ENCODE results near the gene RAB20.

RAB20 gene

DNA sequence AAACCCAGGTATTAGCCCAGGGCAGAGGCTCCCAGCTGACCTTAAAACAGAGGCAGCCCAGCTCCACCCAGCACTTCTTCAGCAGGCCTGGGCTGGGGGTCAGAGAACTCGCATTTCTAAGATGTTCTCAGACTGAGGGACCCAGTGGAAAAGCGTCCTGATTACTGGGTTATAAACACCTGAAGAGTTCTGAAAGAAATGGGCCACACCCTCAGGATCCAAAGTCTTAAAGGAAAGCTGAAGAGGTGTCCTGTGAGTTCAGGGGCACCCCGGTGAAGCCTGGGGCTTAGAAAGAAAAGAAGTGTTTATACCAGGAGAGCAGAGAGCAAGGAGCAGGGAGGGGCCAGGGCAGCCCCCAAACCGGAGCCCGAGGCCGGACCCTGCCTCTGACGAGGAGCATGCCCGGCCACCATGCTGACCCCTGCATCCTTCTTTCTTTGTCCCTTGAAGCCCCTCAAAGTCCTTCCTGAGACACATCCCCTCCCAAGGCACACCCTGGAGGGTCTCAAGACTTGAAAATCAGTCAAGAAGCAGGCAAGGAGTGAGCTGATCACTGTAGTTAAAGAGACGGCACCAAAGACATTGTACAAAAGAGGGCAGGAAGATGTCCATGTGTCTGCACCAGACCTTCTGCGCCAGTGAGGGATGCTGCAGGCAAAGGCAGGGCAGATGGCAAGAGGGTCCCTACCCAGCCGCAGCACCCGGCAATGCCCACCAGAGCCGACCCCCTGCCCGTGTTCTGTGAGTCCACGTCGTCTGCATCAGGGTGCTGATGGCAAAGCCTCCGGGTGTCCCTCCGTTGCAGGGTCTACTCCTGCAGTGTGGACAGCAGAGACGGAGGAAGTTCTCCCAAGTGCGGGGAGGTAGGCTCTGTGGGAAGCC, 10.6 kb upstream of the RAB20 start:
- TF ChIP-seq EP300 (IDR thresholded peaks at IDR 0.05; ENCODE audit: borderline replicate concordance) (no peak), FOXM1 (IDR thresholded peaks at IDR 0.05; ENCODE audit: borderline replicate concordance, low read depth) (no peak), NFIC (IDR thresholded peaks at IDR 0.05) (no peak), TCF12 (IDR thresholded peaks at IDR 0.05; ENCODE audit: low read depth) (no peak), TEAD4 (IDR thresholded peaks at IDR 0.05) (no peak), EGR1 (IDR thresholded peaks at IDR 0.05) (no peak), CREB1 (IDR thresholded peaks at IDR 0.05; ENCODE audit: low read depth) (no peak), CEBPB (IDR thresholded peaks at IDR 0.05) (no peak), YY1 (IDR thresholded peaks at IDR 0.05; ENCODE audit: low read depth) (no peak), RAD21 (IDR thresholded peaks at IDR 0.05; ENCODE audit: low read depth) (no peak), TAF1 (IDR thresholded peaks at IDR 0.05; ENCODE audit: low read depth) (no peak)
- TF ChIP-seq, protein P1, sequence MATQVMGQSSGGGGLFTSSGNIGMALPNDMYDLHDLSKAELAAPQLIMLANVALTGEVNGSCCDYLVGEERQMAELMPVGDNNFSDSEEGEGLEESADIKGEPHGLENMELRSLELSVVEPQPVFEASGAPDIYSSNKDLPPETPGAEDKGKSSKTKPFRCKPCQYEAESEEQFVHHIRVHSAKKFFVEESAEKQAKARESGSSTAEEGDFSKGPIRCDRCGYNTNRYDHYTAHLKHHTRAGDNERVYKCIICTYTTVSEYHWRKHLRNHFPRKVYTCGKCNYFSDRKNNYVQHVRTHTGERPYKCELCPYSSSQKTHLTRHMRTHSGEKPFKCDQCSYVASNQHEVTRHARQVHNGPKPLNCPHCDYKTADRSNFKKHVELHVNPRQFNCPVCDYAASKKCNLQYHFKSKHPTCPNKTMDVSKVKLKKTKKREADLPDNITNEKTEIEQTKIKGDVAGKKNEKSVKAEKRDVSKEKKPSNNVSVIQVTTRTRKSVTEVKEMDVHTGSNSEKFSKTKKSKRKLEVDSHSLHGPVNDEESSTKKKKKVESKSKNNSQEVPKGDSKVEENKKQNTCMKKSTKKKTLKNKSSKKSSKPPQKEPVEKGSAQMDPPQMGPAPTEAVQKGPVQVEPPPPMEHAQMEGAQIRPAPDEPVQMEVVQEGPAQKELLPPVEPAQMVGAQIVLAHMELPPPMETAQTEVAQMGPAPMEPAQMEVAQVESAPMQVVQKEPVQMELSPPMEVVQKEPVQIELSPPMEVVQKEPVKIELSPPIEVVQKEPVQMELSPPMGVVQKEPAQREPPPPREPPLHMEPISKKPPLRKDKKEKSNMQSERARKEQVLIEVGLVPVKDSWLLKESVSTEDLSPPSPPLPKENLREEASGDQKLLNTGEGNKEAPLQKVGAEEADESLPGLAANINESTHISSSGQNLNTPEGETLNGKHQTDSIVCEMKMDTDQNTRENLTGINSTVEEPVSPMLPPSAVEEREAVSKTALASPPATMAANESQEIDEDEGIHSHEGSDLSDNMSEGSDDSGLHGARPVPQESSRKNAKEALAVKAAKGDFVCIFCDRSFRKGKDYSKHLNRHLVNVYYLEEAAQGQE (IDR thresholded peaks at IDR 0.05; ENCODE audit: low read depth): no peak
- TF ChIP-seq, protein P2, sequence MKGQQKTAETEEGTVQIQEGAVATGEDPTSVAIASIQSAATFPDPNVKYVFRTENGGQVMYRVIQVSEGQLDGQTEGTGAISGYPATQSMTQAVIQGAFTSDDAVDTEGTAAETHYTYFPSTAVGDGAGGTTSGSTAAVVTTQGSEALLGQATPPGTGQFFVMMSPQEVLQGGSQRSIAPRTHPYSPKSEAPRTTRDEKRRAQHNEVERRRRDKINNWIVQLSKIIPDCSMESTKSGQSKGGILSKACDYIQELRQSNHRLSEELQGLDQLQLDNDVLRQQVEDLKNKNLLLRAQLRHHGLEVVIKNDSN (IDR thresholded peaks at IDR 0.05): no peak

DNA sequence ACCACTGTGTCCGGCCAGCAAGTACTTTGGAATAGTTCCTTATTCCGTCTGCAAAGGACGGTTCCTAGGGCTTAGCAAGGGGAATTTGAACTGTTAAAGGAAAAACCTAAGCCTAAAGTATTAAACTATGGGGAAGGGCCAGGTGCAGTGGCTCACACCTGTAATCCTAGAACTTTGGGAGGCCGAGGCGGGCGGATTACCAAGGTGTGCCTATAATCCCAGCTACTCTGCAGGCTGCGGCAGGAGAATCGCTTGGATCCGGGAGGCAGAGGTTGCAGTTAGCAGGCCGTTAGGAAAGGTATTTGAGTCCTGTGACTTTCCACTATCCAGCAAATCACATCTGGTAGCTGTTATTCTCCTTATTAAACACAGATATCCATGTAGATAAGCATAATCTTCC, 9.4 kb upstream of the RAB20 start:
- TF ChIP-seq YY1 (IDR thresholded peaks at IDR 0.05; ENCODE audit: low read depth) (no peak), TEAD4 (IDR thresholded peaks at IDR 0.05) (no peak), TCF12 (IDR thresholded peaks at IDR 0.05; ENCODE audit: low read depth) (no peak), ZBTB7A (IDR thresholded peaks at IDR 0.05; ENCODE audit: low read depth) (no peak), RAD21 (IDR thresholded peaks at IDR 0.05; ENCODE audit: low read depth) (no peak), CREB1 (IDR thresholded peaks at IDR 0.05; ENCODE audit: low read depth) (no peak), EP300 (IDR thresholded peaks at IDR 0.05; ENCODE audit: borderline replicate concordance) (no peak), NFIC (IDR thresholded peaks at IDR 0.05) (no peak), FOXM1 (IDR thresholded peaks at IDR 0.05; ENCODE audit: borderline replicate concordance, low read depth) (no peak)

DNA sequence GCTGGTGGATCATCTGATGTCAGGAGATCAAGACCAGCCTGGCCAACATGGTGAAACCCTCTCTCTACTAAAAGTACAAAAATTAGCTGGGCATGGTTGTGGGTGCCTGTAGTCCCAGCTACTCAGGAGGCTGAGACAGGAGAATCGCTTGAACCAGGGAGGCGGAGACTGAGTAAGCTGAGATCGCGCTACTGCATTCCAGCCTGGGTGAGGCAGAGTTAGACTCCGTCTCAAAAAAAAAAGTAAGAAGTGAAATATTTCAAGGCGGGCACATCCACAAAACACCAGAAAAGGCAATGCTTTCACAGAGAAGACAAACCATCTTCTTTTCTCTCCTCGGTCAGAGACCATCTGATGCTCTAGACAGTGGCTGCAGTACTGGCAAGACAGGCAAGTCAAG, 8.4 kb upstream of the RAB20 start:
- TF ChIP-seq TEAD4 (IDR thresholded peaks at IDR 0.05): peak; percentile 51

GRCh38 chr13:110568612-110569011, 7.1 kb upstream of the RAB20 start:
- TF ChIP-seq RAD21 (IDR thresholded peaks at IDR 0.05; ENCODE audit: low read depth) (no peak), TAF1 (IDR thresholded peaks at IDR 0.05; ENCODE audit: low read depth) (no peak), EP300 (IDR thresholded peaks at IDR 0.05; ENCODE audit: borderline replicate concordance) (no peak)
- TF ChIP-seq, protein P2 (IDR thresholded peaks at IDR 0.05): no peak

GRCh38 chr13:110566171-110566570, 4.6 kb upstream of the RAB20 start:
- TF ChIP-seq FOXM1 (IDR thresholded peaks at IDR 0.05; ENCODE audit: borderline replicate concordance, low read depth) (no peak), EP300 (IDR thresholded peaks at IDR 0.05; ENCODE audit: borderline replicate concordance) (no peak), RAD21 (IDR thresholded peaks at IDR 0.05; ENCODE audit: low read depth) (no peak)
- TF ChIP-seq, protein P2 (IDR thresholded peaks at IDR 0.05): no peak

DNA sequence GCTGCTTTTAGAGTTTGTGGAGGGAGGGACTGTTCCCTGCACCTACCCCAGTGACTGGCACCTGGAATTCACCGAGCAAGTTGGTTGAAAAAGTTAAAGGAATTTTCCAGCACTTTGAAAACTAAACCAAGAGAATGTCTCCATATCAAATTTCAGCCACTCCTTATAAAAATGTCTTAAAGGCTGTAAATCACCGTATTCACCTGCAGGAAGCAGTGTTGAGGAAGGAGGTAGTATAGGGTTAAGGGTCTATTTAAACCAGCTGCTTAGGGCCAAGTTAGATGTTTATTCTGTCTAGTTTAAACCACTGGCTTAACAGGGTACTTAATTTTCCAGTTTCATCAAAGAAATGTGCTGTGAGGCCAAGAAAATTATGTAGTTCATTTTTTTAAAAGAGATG, 3.8 kb upstream of the RAB20 start:
- TF ChIP-seq RAD21 (IDR thresholded peaks at IDR 0.05; ENCODE audit: low read depth): peak; percentile 29
- no peak for TF ChIP-seq ZBTB7A (IDR thresholded peaks at IDR 0.05; ENCODE audit: low read depth)
- TF ChIP-seq TCF12 (IDR thresholded peaks at IDR 0.05; ENCODE audit: low read depth): peak; percentile 93
- TF ChIP-seq TAF1 (IDR thresholded peaks at IDR 0.05; ENCODE audit: low read depth): 0 out of 2 replicates have a peak, but pooled peaks have one; percentile 28
- TF ChIP-seq YY1 (IDR thresholded peaks at IDR 0.05; ENCODE audit: low read depth): no peak
- TF ChIP-seq NFIC (IDR thresholded peaks at IDR 0.05): peak; percentile 84
- peak; percentile 92 for TF ChIP-seq EP300 (IDR thresholded peaks at IDR 0.05; ENCODE audit: borderline replicate concordance)
- peak; percentile 89 for TF ChIP-seq TEAD4 (IDR thresholded peaks at IDR 0.05)
- peak; percentile 81; the same call in 1 of the 2 replicates for TF ChIP-seq FOXM1 (IDR thresholded peaks at IDR 0.05; ENCODE audit: borderline replicate concordance, low read depth)
- 0 out of 2 replicates have a peak, but pooled peaks have one; percentile 2 for TF ChIP-seq CEBPB (IDR thresholded peaks at IDR 0.05)

DNA sequence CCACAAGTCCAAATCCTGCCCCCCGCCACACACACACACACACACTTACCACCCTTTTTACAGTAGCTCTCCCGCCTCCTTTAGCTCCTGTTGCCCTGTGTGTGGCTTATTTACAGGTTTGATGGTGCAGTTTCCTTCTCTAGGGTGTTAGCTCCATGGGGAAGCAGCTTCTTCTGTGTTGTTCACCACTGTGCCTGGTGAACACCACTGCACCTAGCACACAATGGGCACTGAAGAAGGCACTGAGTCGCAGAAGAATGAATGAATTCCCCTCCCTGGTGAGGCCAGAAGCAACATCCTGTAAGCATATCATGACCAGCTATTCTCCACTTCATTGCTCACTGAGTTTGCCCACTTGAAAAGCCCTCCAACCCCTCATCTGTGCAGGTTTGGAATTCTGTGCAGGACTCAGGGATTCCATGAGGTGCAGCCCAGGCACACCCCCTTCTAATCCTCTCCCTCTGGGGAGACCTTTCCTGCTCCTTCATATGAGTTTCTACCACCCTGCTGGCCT, 3.0 kb upstream of the RAB20 start:
- no peak for TF ChIP-seq RAD21 (IDR thresholded peaks at IDR 0.05; ENCODE audit: low read depth)
- no peak for TF ChIP-seq TEAD4 (IDR thresholded peaks at IDR 0.05)
- no peak for TF ChIP-seq EP300 (IDR thresholded peaks at IDR 0.05; ENCODE audit: borderline replicate concordance)
- TF ChIP-seq, protein P2 (IDR thresholded peaks at IDR 0.05): no peak
- TF ChIP-seq NFIC (IDR thresholded peaks at IDR 0.05): no peak
- no peak for TF ChIP-seq TCF12 (IDR thresholded peaks at IDR 0.05; ENCODE audit: low read depth)
- TF ChIP-seq CREB1 (IDR thresholded peaks at IDR 0.05; ENCODE audit: low read depth): no peak
- TF ChIP-seq ZBTB7A (IDR thresholded peaks at IDR 0.05; ENCODE audit: low read depth): no peak
- TF ChIP-seq EGR1 (IDR thresholded peaks at IDR 0.05): no peak
- no peak for TF ChIP-seq MAX (IDR thresholded peaks at IDR 0.05)
- TF ChIP-seq CEBPB (IDR thresholded peaks at IDR 0.05): no peak
- TF ChIP-seq YY1 (IDR thresholded peaks at IDR 0.05; ENCODE audit: low read depth): no peak
- TF ChIP-seq, protein P1 (IDR thresholded peaks at IDR 0.05; ENCODE audit: low read depth): no peak
- no peak for TF ChIP-seq FOXM1 (IDR thresholded peaks at IDR 0.05; ENCODE audit: borderline replicate concordance, low read depth)
- TF ChIP-seq TAF1 (IDR thresholded peaks at IDR 0.05; ENCODE audit: low read depth): no peak

All from Ishikawa (cell line).